H1 (cell line): ENCODE data around the gene MFAP1. TPM values are rescaled to one million over a fixed set of nuclear protein-coding genes. Genes with fewer than 3 reads are reported as not detected.

Source experiments
- CTCF ChIA-PET: fragments of 300-600 bp; sonication (Branson Sonifier 250); formaldehyde crosslinking; loops from one replicate; lab custom pipeline; 2021; ENCODE audit not compliant: partially characterized antibody; lab: Charles Lee
- POLR2A ChIA-PET: fragments of 300-600 bp; sonication (Branson Sonifier 250); formaldehyde crosslinking; loops from one replicate; lab custom pipeline; 2021; ENCODE audit warnings: inconsistent platforms; ENCODE audit not compliant: partially characterized antibody; lab: Charles Lee
- DNase-seq, 2 experiments: peaks; one replicate each; pipeline versions ENCODE4 v3.0.0 to v3.0.0-alpha.2; 2010 to 2022; ENCODE audit warnings: low spot score in 2 of 2, low read depth in 1 of 2, mixed read lengths in 1 of 2
- FAIRE-seq: peaks from 2 replicates; lab custom pipeline; 2011; peaks lifted over from hg19 to GRCh38; lab: Jason Lieb, UNC
- H2AFZ ChIP-seq: 2 replicates; pipeline ENCODE4 v1.8.1; 2012; ENCODE audit warnings: low read length, inconsistent platforms
- H2AK5ac ChIP-seq: 2 replicates; pipeline ENCODE4 v1.6.1; 2013; ENCODE audit warnings: low read depth, low read length
- H2BK120ac ChIP-seq: replicated peaks from 2 replicates; pipeline ENCODE3; 2013; ENCODE audit warnings: low read depth, low read length, inconsistent platforms
- H2BK12ac ChIP-seq: 2 replicates; pipeline ENCODE4 v1.6.1; 2013; ENCODE audit warnings: low read depth, low read length
- H2BK15ac ChIP-seq: 2 replicates; pipeline ENCODE4 v1.6.1; 2013; ENCODE audit warnings: low read length
- H2BK20ac ChIP-seq: 2 replicates; pipeline ENCODE4 v1.6.1; 2013; ENCODE audit warnings: low read length
- H2BK5ac ChIP-seq: 2 replicates; pipeline ENCODE4 v1.6.1; 2013; ENCODE audit warnings: low read depth, low read length
- H3K14ac ChIP-seq: 2 replicates; pipeline ENCODE4 v1.6.1; 2013; ENCODE audit warnings: inconsistent platforms; ENCODE audit not compliant: insufficient read length
- H3K18ac ChIP-seq: 2 replicates; pipeline ENCODE4 v1.6.1; 2013; ENCODE audit warnings: low read length; ENCODE audit errors: extremely low read depth
- H3K23ac ChIP-seq: 2 replicates; pipeline ENCODE4 v1.6.1; 2013; ENCODE audit warnings: inconsistent platforms; ENCODE audit not compliant: insufficient read length
- H3K23me2 ChIP-seq: 2 replicates; pipeline ENCODE4 v1.6.1; 2013; ENCODE audit warnings: low read depth, low read length
- H3K27ac ChIP-seq: 2 replicates; pipeline ENCODE4 v1.6.1; 2011; ENCODE audit warnings: low read depth, low read length, inconsistent platforms
- H3K27me3 ChIP-seq, 4 experiments: replicated peaks in 1 of 4; 1 replicate in 1 of 4; 2 replicates in 3 of 4; pipeline versions ENCODE4 v1.6.1 to v1.8.1; 2011 to 2013; ENCODE audit warnings: low read length in 3 of 4, mild to moderate bottlenecking in 3 of 4, inconsistent platforms in 2 of 4, mixed read lengths in 2 of 4, moderate library complexity in 1 of 4; ENCODE audit not compliant: control insufficient read depth in 3 of 4, insufficient read depth in 3 of 4; ENCODE audit errors: extremely low read depth in 1 of 4
- H3K36me3 ChIP-seq, 4 experiments: 2 replicates each; pipeline versions ENCODE4 v1.6.1 to v1.8.1; 2011 to 2013; ENCODE audit warnings: mild to moderate bottlenecking in 4 of 4, low read length in 3 of 4, moderate library complexity in 2 of 4, control low read depth in 1 of 4, inconsistent platforms in 1 of 4; ENCODE audit not compliant: insufficient read depth in 4 of 4, control insufficient read depth in 2 of 4
- H3K4ac ChIP-seq: replicated peaks from 2 replicates; pipeline ENCODE3; 2013; ENCODE audit warnings: low read length, low read depth, mixed read lengths, inconsistent platforms; ENCODE audit not compliant: insufficient read length
- H3K4me1 ChIP-seq, 4 experiments: replicated peaks in 1 of 4; 1 replicate in 1 of 4; 2 replicates in 3 of 4; pipeline versions ENCODE4 v1.6.1 to v1.8.1; 2011 to 2013; ENCODE audit warnings: low read length in 3 of 4, inconsistent platforms in 2 of 4, mixed read lengths in 1 of 4; ENCODE audit not compliant: insufficient read depth in 4 of 4, control insufficient read depth in 3 of 4
- H3K4me2 ChIP-seq, 2 experiments: 2 replicates each; pipeline versions ENCODE4 v1.6.1 to v1.8.1; 2011 to 2013; ENCODE audit warnings: low read depth in 2 of 2, low read length in 2 of 2, control low read depth in 1 of 2, inconsistent platforms in 1 of 2, mild to moderate bottlenecking in 1 of 2; ENCODE audit not compliant: insufficient read depth in 1 of 2
- H3K4me3 ChIP-seq, 4 experiments: fragments of 200-600, 300-600 bp in 1 of 4; sonication (generic), shearing (Covaris generic), sonication (Bioruptor Twin) in 1 of 4; 2 replicates each; pipeline versions ENCODE4 v1.5.1 to v1.8.1; 2011 to 2016; ENCODE audit warnings: low read length in 4 of 4, low read depth in 3 of 4, control low read depth in 2 of 4, inconsistent platforms in 2 of 4, mild to moderate bottlenecking in 2 of 4, mixed read lengths in 1 of 4, moderate library complexity in 1 of 4; ENCODE audit not compliant: insufficient read depth in 2 of 4; ENCODE audit errors: extremely low read depth in 1 of 4
- H3K56ac ChIP-seq: replicated peaks from 2 replicates; pipeline ENCODE3; 2013; ENCODE audit warnings: low read depth, mild to moderate bottlenecking, mixed read lengths, low read length, inconsistent platforms; ENCODE audit not compliant: insufficient read length
- H3K79me1 ChIP-seq: 2 replicates; pipeline ENCODE4 v1.6.1; 2013; ENCODE audit warnings: low read depth, low read length, control low read depth
- H3K79me2 ChIP-seq, 2 experiments: 2 replicates each; pipeline versions ENCODE4 v1.6.1 to v1.8.1; 2012 to 2013; ENCODE audit warnings: low read length in 2 of 2, mild to moderate bottlenecking in 2 of 2, inconsistent platforms in 1 of 2; ENCODE audit not compliant: insufficient read depth in 2 of 2, control insufficient read depth in 1 of 2
- H3K9ac ChIP-seq, 4 experiments: replicated peaks in 1 of 4; 1 replicate in 1 of 4; 2 replicates in 3 of 4; pipeline versions ENCODE4 v1.6.1 to v1.8.1; 2011 to 2013; ENCODE audit warnings: low read depth in 3 of 4, low read length in 3 of 4, control low read depth in 2 of 4, mild to moderate bottlenecking in 2 of 4, moderate library complexity in 2 of 4, inconsistent platforms in 1 of 4; ENCODE audit errors: extremely low read depth in 1 of 4
- H3K9me3 ChIP-seq, 2 experiments: 2 replicates each; pipeline versions ENCODE4 v1.6.1 to v1.8.1; 2012 to 2013; ENCODE audit warnings: mild to moderate bottlenecking in 2 of 2, moderate library complexity in 2 of 2, control low read depth in 1 of 2, inconsistent platforms in 1 of 2, low read depth in 1 of 2, low read length in 1 of 2, mixed read lengths in 1 of 2; ENCODE audit not compliant: insufficient read depth in 2 of 2
- H4K20me1 ChIP-seq, 2 experiments: replicated peaks in 1 of 2; 2 replicates each; pipeline versions ENCODE3 to v1.8.1; 2011 to 2013; ENCODE audit warnings: inconsistent platforms in 2 of 2, low read length in 2 of 2, mild to moderate bottlenecking in 1 of 2; ENCODE audit not compliant: insufficient read depth in 2 of 2, control insufficient read depth in 1 of 2
- H4K5ac ChIP-seq: 2 replicates; pipeline ENCODE4 v1.6.1; 2013; ENCODE audit warnings: low read length, low read depth, mixed read lengths, inconsistent platforms; ENCODE audit not compliant: insufficient read length
- H4K8ac ChIP-seq: 2 replicates; pipeline ENCODE4 v1.8.0; 2013; ENCODE audit warnings: mild to moderate bottlenecking, moderate library complexity, low read length, inconsistent platforms; ENCODE audit not compliant: insufficient read depth; ENCODE audit errors: extremely low read depth
- H4K91ac ChIP-seq: replicated peaks from 2 replicates; pipeline ENCODE3; 2013; ENCODE audit warnings: low read length, mixed read lengths, inconsistent platforms; ENCODE audit not compliant: insufficient read length
- CHD2 ChIP-seq: IDR thresholded peaks from 2 replicates; pipeline ENCODE4 v1.6.1; 2012; ENCODE audit warnings: low read length, improper control_type of control experiment
- E2F6 ChIP-seq: IDR thresholded peaks from 2 replicates; pipeline ENCODE4 v1.6.1; 2012; ENCODE audit warnings: inconsistent platforms
- JUN ChIP-seq: IDR thresholded peaks from 2 replicates; pipeline ENCODE4 v1.6.1; 2011; ENCODE audit warnings: low read depth, mild to moderate bottlenecking, improper control_type of control experiment, low read length
- KDM1A ChIP-seq: fragments of 200-600, 300-600 bp; sonication (generic); IDR thresholded peaks from 2 replicates; pipeline ENCODE4 v1.7.1; 2016; ENCODE audit warnings: mild to moderate bottlenecking, low read length, borderline replicate concordance
- MAFK ChIP-seq: IDR thresholded peaks from 2 replicates; pipeline ENCODE4 v1.6.1; 2012; ENCODE audit warnings: low read depth, mild to moderate bottlenecking, improper control_type of control experiment, low read length
- RAD21 ChIP-seq, 2 experiments: IDR thresholded peaks in 1 of 2; conservative IDR thresholded peaks in 1 of 2; 2 replicates each; pipeline ENCODE4 v1.6.1; 2011; ENCODE audit warnings: low read depth in 2 of 2, low read length in 2 of 2, improper control_type of control experiment in 1 of 2, inconsistent platforms in 1 of 2, mild to moderate bottlenecking in 1 of 2, moderate library complexity in 1 of 2
- USF2 ChIP-seq: IDR thresholded peaks from 2 replicates; pipeline ENCODE4 v1.6.1; 2011; ENCODE audit warnings: low read length, improper control_type of control experiment
- WGBS, 2 experiments: shearing (Covaris generic) in 1 of 2; methylation state at CpG; one replicate each; pipeline versions ENCODE4 v1.1.6 to v1.1.7; 2013 to 2015; ENCODE audit warnings: low lambda C conversion rate in 2 of 2, mixed read lengths in 2 of 2, inconsistent platforms in 1 of 2, low coverage in 1 of 2, missing lambda C conversion rate in 1 of 2; ENCODE audit not compliant: insufficient replicate concordance in 2 of 2, insufficient coverage in 1 of 2, insufficient read length in 1 of 2; ENCODE audit errors: extremely low coverage in 1 of 2, missing lambda C conversion rate in 1 of 2; 5-methylcytosine and 5-hydroxymethylcytosine counted together
- polyA plus RNA-seq, 7 experiments: library from polyadenylated mRNA; depleted of rRNA in 3 of 7; stranded (reverse) in 5 of 7; unstranded in 2 of 7; fragments of >200 nt in 5 of 7; fragments of 200-250 nt in 2 of 7; gene quantifications; 1 replicate in 5 of 7; 2 replicates in 1 of 7; 4 replicates in 1 of 7; pipeline versions ENCODE4 v1.2.1 to v1.2.3, GENCODE V29; 2011 to 2013; ENCODE audit warnings: missing spikeins in 2 of 7, mixed read lengths in 2 of 7
- total RNA-seq: library from RNA; stranded (reverse); fragmentation: NEBNext Ultra II Directional; extraction: Animal tissue kit (Norgen Biotek cat#: 25700); gene quantifications from 2 replicates; pipeline ENCODE4 v1.2.1, GENCODE V29; 2021

MFAP1 gene
- total and polyA plus RNA-seq, 2 of the 8 experiments (the other 6 are each of a cell fraction or from before 2014, with no cell fraction given): 23.6 to 36.7 TPM

- H3K36me3 ChIP-seq: peaks cover 0 to 5% (median 0%) of the 10 kb centered on the region in 4 experiments; a peak in 1 of 8 replicates
- peak overlapping the region in 1 of 4 experiments; percentile 82; a peak in 2 of 8 replicates for H3K4me3 ChIP-seq
- H3K79me1 ChIP-seq: no peaks in the 10 kb centered on the region
- 96% methylated on average over 11 of the region's 11 CpGs; no CpG with 5 or more reads in 1 of the 2 experiments for WGBS, 2 experiments
- H3K4me2 ChIP-seq: peak overlapping the region in 1 of 2 experiments; percentile 64; a peak in 2 of 4 replicates
- peaks cover 0 to 3% of the 10 kb centered on the region in 2 experiments; a peak in 2 of 4 replicates for H3K9me3 ChIP-seq
- H2AFZ ChIP-seq: no peak overlapping the region
- no peak overlapping the region for H3K56ac ChIP-seq
- H2BK12ac ChIP-seq: no peak overlapping the region
- no peaks in the 10 kb centered on the region for H3K23me2 ChIP-seq
- no peaks in the 10 kb centered on the region for H4K20me1 ChIP-seq
- peak overlapping the region; percentile 66; the same call in 1 of the 2 replicates for H4K8ac ChIP-seq
- H4K5ac ChIP-seq: no peak overlapping the region
- no peak for DNase-seq
- no peak overlapping the region for H2BK5ac ChIP-seq
- peaks cover 0 to 4% (median 2%) of the 10 kb centered on the region in 4 experiments; a peak in 4 of 7 replicates for H3K4me1 ChIP-seq
- no peak overlapping the region for H2BK15ac ChIP-seq
- ChIA-PET CTCF (no interaction called here), POLR2A (interaction anchor here (0.6 to 1.4 kb wide), 2 partner anchors 35 to 343 kb away, joined by 4 to 5 read pairs; no protein-coding TSS in a partner anchor)
- H3K14ac ChIP-seq: no peak overlapping the region
- H3K9ac ChIP-seq: no peak overlapping the region
- H3K4ac ChIP-seq: no peak overlapping the region
- H3K23ac ChIP-seq: no peak overlapping the region
- peaks cover 0 to 16% (median 4%) of the 10 kb centered on the region in 4 experiments; a peak in 4 of 7 replicates for H3K27me3 ChIP-seq
- H4K91ac ChIP-seq: no peak overlapping the region
- H2BK120ac ChIP-seq: no peak overlapping the region
- no peak overlapping the region for H2AK5ac ChIP-seq
- H3K27ac ChIP-seq: no peak overlapping the region
- no peak overlapping the region for H2BK20ac ChIP-seq
- no peak for FAIRE-seq
- H3K79me2 ChIP-seq: peaks cover 3 to 21% of the 10 kb centered on the region in 2 experiments
- H3K18ac ChIP-seq: no peak overlapping the region; the same call in 1 of the 2 replicates
- TF ChIP-seq KDM1A (no peak), CHD2 (no peak), E2F6 (no peak), RAD21 (IDR thresholded peaks at IDR 0.05 in 1 of 2, conservative IDR thresholded peaks at IDR 0.05 in 1 of 2; ENCODE audit: low read depth in 2 of 2, low read length in 2 of 2) (no peak), JUN (no peak), MAFK (no peak), USF2 (no peak)
Observed at GRCh38 chr15:43826029-43826507, 1.6 kb upstream of the MFAP1 start.
